Endothelial cell of umbilical vein (primary cell): ENCODE data around the gene CXCR6. TPM values are rescaled to one million over a fixed set of nuclear protein-coding genes. Genes with fewer than 3 reads are reported as not detected.

Source experiments
- BruUV-seq: library from RNA; stranded (reverse); fragments of 400-500 nt; replicated peaks from 2 replicates; lab custom pipeline; 2021; lab: Mats Ljungman, UMichigan
- CTCF ChIA-PET: fragments of 300-600, 350-600 bp; sonication (Branson Sonifier 250); formaldehyde crosslinking; loops from one replicate; lab custom pipeline; 2021; ENCODE audit warnings: antibody characterized with exemption, inconsistent platforms; lab: Charles Lee
- POLR2A ChIA-PET: fragments of 300-600, 350-600 bp; sonication (Branson Sonifier 250); formaldehyde crosslinking; loops from one replicate; lab custom pipeline; 2021; ENCODE audit warnings: antibody characterized with exemption, inconsistent platforms; lab: Charles Lee
- DNase-seq: peaks from one replicate; pipeline ENCODE4 v3.0.0-alpha.2; 2011; ENCODE audit warnings: low read depth, low spot score
- FAIRE-seq: peaks from 2 replicates; lab custom pipeline; 2011; peaks lifted over from hg19 to GRCh38; lab: Jason Lieb, UNC
- H2AFZ ChIP-seq: 2 replicates; pipeline ENCODE4 v1.6.0; 2012; ENCODE audit warnings: low read depth, low read length, control low read depth, inconsistent platforms
- H3K27ac ChIP-seq: 2 replicates; pipeline ENCODE4 v1.5.1; 2011; ENCODE audit warnings: low read depth, mild to moderate bottlenecking, control low read depth, low read length, moderate library complexity; ENCODE audit not compliant: insufficient read depth
- H3K27me3 ChIP-seq, 2 experiments: 2 replicates each; pipeline versions ENCODE4 v1.6.0 to v1.6.1; 2011; ENCODE audit warnings: low read length in 2 of 2, mixed read lengths in 1 of 2; ENCODE audit not compliant: control insufficient read depth in 2 of 2, insufficient read depth in 2 of 2
- H3K36me3 ChIP-seq, 2 experiments: 2 replicates in 1 of 2; 3 replicates in 1 of 2; pipeline ENCODE4 v1.5.1; 2011; ENCODE audit warnings: low read length in 2 of 2, mild to moderate bottlenecking in 1 of 2, moderate library complexity in 1 of 2; ENCODE audit not compliant: control insufficient read depth in 2 of 2, insufficient read depth in 2 of 2; ENCODE audit errors: extremely low read depth in 1 of 2
- H3K4me1 ChIP-seq: 3 replicates; pipeline ENCODE4 v1.5.1; 2011; ENCODE audit warnings: mild to moderate bottlenecking, low read length; ENCODE audit not compliant: control insufficient read depth, insufficient read depth; ENCODE audit errors: extremely low read depth
- H3K4me2 ChIP-seq: 2 replicates; pipeline ENCODE4 v1.6.1; 2011; ENCODE audit warnings: low read length, control low read depth, mixed read lengths; ENCODE audit not compliant: insufficient read depth
- H3K4me3 ChIP-seq, 3 experiments: fragments of 200-600 bp in 1 of 3; sonication (generic), shearing (Covaris generic) in 1 of 3; replicated peaks in 1 of 3; 2 replicates each; pipeline ENCODE4 v1.5.1; 2011 to 2016; ENCODE audit warnings: control low read depth in 3 of 3, low read length in 3 of 3, mild to moderate bottlenecking in 2 of 3, inconsistent platforms in 1 of 3, low read depth in 1 of 3, moderate library complexity in 1 of 3; ENCODE audit not compliant: insufficient read depth in 1 of 3
- H3K79me2 ChIP-seq: 2 replicates; pipeline ENCODE4 v1.6.0; 2012; ENCODE audit warnings: low read length, inconsistent platforms; ENCODE audit not compliant: control insufficient read depth, insufficient read depth
- H3K9ac ChIP-seq: replicated peaks from 2 replicates; pipeline ENCODE3; 2011; ENCODE audit warnings: low read length, control low read depth; ENCODE audit not compliant: insufficient read depth; ENCODE audit errors: extremely low read depth
- H3K9me1 ChIP-seq: replicated peaks from 3 replicates; pipeline ENCODE4 v1.6.0; 2011; ENCODE audit warnings: mild to moderate bottlenecking, low read length; ENCODE audit not compliant: control insufficient read depth, insufficient read depth; ENCODE audit errors: extremely low read depth
- H3K9me3 ChIP-seq: replicated peaks from 2 replicates; pipeline ENCODE4 v1.5.1; 2012; ENCODE audit warnings: low read length, inconsistent platforms; ENCODE audit not compliant: control insufficient read depth, insufficient read depth
- H4K20me1 ChIP-seq: replicated peaks from 2 replicates; pipeline ENCODE3; 2011; ENCODE audit warnings: mild to moderate bottlenecking, low read length; ENCODE audit not compliant: control insufficient read depth, insufficient read depth; ENCODE audit errors: extremely low read depth
- CTCF ChIP-seq, 2 donors: IDR thresholded peaks; 1 replicate in 1 of 2; 2 replicates in 1 of 2; pipeline ENCODE4 v1.5.1; 2011; ENCODE audit warnings: low read length in 2 of 2, mild to moderate bottlenecking in 2 of 2, moderate library complexity in 2 of 2, control low read depth in 1 of 2, inconsistent platforms in 1 of 2, low read depth in 1 of 2; ENCODE audit not compliant: insufficient read depth in 1 of 2; ENCODE audit errors: extremely low read depth in 1 of 2
- EZH2 ChIP-seq: IDR thresholded peaks from 2 replicates; pipeline ENCODE4 v1.6.1; 2012; ENCODE audit warnings: borderline replicate concordance, low read depth, mild to moderate bottlenecking, moderate library complexity, low read length, inconsistent platforms; ENCODE audit not compliant: severe bottlenecking
- FOS ChIP-seq: IDR thresholded peaks from 2 replicates; pipeline ENCODE4 v1.6.1; 2011; ENCODE audit warnings: mild to moderate bottlenecking, low read length, moderate library complexity, borderline replicate concordance; ENCODE audit not compliant: insufficient read depth
- GATA2 ChIP-seq: IDR thresholded peaks from 2 replicates; pipeline ENCODE4 v1.7.0; 2011; ENCODE audit warnings: low read depth, mild to moderate bottlenecking, moderate library complexity, mixed read lengths, low read length; ENCODE audit not compliant: insufficient read length, insufficient read depth
- JUN ChIP-seq: IDR thresholded peaks from 2 replicates; pipeline ENCODE4 v1.6.1; 2011; ENCODE audit warnings: borderline replicate concordance, low read depth; ENCODE audit not compliant: insufficient read length, insufficient read depth
- MYC ChIP-seq: IDR thresholded peaks from one replicate; pipeline ENCODE4 v1.6.1; 2011; ENCODE audit warnings: mild to moderate bottlenecking, low read depth, low read length
- POLR2A ChIP-seq: IDR thresholded peaks from 2 replicates; pipeline ENCODE4 v1.6.1; 2012; ENCODE audit warnings: low read depth, mild to moderate bottlenecking, control low read depth, low read length
- POLR2AphosphoS5 ChIP-seq: IDR thresholded peaks from 2 replicates; pipeline ENCODE4 v1.6.1; 2012; ENCODE audit warnings: low read depth, mild to moderate bottlenecking, control low read depth, low read length, moderate library complexity; ENCODE audit not compliant: insufficient read depth
- dilution Hi-C: fragments of 300-500 bp; cut with MboI; formaldehyde crosslinking; loops from one replicate; pipeline ENCODE4 v1.15.0; 2019; ENCODE audit warnings: low sequenced_read_pairs; ENCODE audit not compliant: extremely low pct_ligation_motif_present
- intact Hi-C: fragments of 100-400 bp; cut with micrococcal nuclease; formaldehyde crosslinking; loops from one replicate; pipeline ENCODE4 v1.10.0; 2022
- polyA plus RNA-seq, 4 experiments: library from polyadenylated mRNA; depleted of rRNA in 3 of 4; stranded (reverse) in 3 of 4; unstranded in 1 of 4; fragments of >200 nt; gene quantifications; 2 replicates each; pipeline versions ENCODE4 v1.2.1 to v1.2.3, GENCODE V29; 2011 to 2012; ENCODE audit warnings: missing spikeins in 1 of 4
- total RNA-seq: library from RNA; stranded (reverse); gene quantifications from 2 replicates; pipeline ENCODE4 v1.2.3, GENCODE V29; 2021
- TF ChIP-seq, protein P1 (sequence below): IDR thresholded peaks from 2 replicates; pipeline ENCODE4 v1.6.1; 2011; ENCODE audit not compliant: insufficient read depth, insufficient read length

The CXCR6 gene
- total and polyA plus RNA-seq, 2 donors (not counting 3 experiments of a cell fraction or from before 2014, with no cell fraction given) = not detected

GRCh38 chr3:45944830-45945620, 1.8 kb downstream of the CXCR6 start:
- Histone ChIP-seq H3K27ac (no peak overlapping the region), H3K4me2 (no peak overlapping the region), H3K4me1 (no peaks in the 10 kb centered on the region), H3K9ac (no peak overlapping the region), H3K9me3 (no peaks in the 10 kb centered on the region), H2AFZ (no peak overlapping the region), H3K9me1 (no peaks in the 10 kb centered on the region), H3K36me3 (peaks cover 7 to 30% of the 10 kb centered on the region in 2 experiments), H3K79me2 (no peaks in the 10 kb centered on the region), H3K4me3 (no peak overlapping the region), H3K27me3 (no peaks in the 10 kb centered on the region), H4K20me1 (no peaks in the 10 kb centered on the region)
- no TSS peak for BruUV-seq
- TF ChIP-seq POLR2AphosphoS5 (no peak), JUN (no peak), FOS (no peak), MYC (no peak), GATA2 (no peak), EZH2 (no peak), CTCF (IDR thresholded peaks at IDR 0.05; ENCODE audit: extremely low read depth in 1 of 2, insufficient read depth in 1 of 2, low read depth in 1 of 2, low read length in 2 of 2) (no peak), POLR2A (no peak)
- TF ChIP-seq, protein P1, sequence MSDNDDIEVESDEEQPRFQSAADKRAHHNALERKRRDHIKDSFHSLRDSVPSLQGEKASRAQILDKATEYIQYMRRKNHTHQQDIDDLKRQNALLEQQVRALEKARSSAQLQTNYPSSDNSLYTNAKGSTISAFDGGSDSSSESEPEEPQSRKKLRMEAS = no peak
- ChIA-PET CTCF (interaction anchor here (1.3 to 3.0 kb wide), 2 partner anchors 122 to 134 kb away, joined by 3 to 17 read pairs; no protein-coding TSS in a partner anchor), POLR2A (no interaction called here)
- dilution Hi-C loops = no loop called here
- FAIRE-seq (no peak), DNase-seq (no peak)
- intact Hi-C loops = no loop called here
